ENCODE results near the gene FAM240A.
"Not testable (repeated sequence)": the region's sequence is repeated elsewhere in the genome, so short reads cannot be mapped to it uniquely, and the experiment has no call there.

The FAM240A gene
- 0 reads per million in 4 experiments for total RNA-seq

DNA sequence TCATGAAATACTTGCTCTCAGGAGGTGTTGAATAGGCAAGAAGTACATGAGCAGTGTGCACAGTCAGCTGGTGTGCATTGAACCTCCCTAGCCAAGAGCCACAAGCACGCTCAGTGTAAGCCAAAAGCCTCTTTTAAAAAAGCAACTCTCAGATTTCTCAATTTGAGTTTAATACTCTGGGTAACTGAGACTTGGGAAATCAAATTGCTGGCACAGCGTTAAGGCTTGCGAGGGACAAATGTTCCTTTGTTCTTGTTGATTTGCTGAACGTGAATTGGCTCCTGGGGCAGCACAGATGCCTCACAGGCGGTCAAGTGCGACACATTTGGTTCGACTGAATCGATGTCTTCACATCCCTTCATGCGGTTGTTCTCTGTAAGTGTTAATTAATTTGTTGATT is at the start of gene FAM240A:
Gene FAM240A, plus strand, starts transcription at position 202 of the 400 bp plus-strand sequence. Its CDS starts 159 bp downstream, at position 361.
- no peak for DNase-seq

DNA sequence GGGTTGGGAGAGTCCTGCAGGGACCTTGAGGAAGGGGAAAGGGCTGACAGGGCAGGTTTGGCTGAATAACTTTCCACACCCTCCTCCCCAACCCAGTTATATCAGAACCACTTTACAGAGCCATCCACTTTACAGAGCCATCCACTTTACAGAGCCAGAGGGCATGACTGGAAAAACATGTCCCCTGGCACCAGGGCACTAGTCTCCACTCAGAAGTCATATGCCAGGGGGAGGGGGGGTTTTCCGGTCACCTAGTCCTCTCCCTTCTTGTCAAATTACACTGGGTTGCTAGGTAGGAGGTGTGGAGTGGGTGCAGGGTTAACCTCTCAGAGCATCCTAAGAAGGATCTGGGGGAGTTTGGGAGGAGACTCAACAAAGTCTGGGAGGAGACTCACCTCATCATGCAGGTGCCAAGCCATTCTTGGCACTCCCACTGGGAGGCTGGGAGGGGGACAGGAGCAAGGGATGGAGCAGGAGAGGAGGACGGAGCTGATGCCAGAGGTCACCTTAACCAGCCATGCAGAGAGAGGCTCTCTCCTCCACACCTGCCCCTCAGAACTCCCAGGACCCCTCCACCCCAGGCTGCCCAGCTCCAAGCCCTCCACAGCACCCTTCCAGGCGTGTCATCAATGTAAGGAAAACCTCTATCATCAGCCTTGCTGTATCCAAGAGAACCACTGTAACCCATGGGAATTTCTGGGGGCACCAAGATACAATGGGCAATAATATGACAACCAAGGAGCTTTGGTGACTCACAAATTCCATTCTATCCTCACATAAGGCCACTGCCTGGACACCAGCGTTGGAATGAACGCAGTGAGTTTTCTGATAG is 47.9 kb upstream of the FAM240A start:
- DNase-seq: no peak

DNA sequence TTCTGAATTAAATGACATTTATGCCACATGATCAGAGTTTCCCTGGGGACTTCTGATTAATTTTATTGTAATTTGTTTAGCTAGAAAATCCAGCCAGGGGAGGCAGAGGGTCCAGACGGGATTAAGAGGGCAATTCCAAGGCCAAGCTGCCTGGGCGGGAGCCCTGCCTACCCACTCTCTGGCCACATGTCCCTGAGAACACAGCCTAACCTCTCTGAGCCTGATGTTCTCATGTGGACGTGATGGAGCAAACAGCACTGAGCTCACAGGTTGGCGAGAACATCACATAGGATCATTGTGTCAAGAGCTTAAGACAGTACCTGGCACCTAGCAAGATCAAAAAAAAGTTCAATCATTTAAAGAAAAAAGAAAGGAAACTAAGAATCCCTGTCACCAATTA is 47.2 kb upstream of the FAM240A start:
- no peak for DNase-seq

DNA sequence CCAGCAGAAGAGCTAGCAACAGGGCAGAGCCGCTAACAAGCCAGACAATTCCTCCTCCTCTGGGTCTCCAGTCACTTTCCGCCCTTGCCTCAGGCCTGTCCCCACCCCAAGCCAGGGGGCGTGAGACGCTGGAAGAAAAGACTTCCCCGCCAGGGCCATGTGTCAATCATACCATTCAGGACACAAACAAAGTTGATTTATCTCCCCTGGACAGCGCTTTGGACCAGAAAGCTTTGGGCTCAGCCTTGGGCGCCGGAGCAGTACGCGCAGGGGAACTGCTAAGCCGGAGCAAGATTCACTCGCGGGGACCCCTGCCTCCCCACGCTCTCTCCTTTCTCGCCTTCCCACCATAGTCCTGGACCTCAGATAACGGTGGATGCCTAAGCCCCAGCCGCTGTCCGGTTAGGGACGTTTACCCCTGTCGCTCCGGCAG is 46.7 kb upstream of the FAM240A start:
- DNase-seq: no peak

DNA sequence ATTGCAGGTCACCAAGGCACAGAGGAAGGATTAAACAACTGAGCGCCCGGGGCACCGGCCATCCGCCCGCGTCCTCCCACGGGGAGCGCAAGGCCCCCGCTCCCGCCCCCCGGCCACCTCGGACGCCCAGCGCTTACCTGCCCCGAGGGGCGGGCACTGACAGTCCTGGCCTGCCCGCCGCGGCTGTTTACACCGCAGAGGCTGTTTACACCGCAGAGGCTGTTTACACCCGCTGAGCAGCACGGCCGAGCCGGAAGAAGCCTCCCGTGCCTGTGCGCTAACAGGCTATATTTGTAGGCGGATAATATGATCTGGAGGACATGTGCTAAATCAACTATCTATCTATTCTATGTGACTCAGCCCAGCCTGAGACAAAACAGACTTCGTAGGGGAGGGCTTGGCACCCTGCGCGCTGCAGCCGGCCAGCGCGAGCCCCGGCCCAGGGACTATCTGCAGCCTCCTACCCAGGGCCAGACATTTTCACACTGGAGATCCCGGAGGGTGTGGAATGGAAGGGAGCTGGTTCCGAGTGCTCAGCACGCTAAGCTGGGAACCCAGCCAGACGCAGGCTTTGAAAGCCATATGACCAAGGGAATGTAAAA is 46.2 kb upstream of the FAM240A start, which contains the start of gene LRRC2:
Gene LRRC2, minus strand, starts transcription at position 263 of the 602 bp plus-strand sequence. CDS start 14,711 bp downstream, outside the sequence.
- no peak for DNase-seq

DNA sequence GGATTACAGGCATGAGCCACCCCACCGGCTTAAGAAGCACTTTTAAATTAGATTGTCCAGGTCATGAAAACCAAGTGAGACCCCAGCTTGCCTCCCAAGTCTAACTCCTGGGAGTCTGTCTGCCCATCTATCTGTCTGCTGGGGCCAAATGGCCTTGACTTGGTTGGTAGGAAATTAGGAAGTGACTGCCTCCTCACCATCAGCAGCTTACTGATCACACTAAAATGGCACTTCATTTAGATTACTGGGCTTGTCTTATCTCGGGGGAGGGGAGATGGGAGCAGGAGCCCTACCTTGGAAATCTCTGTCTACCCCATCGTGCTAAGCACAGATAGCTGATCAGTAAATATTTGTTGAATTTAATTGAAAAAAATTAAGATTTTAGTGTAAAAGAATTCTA is 40.6 kb upstream of the FAM240A start:
- no peak for DNase-seq

DNA sequence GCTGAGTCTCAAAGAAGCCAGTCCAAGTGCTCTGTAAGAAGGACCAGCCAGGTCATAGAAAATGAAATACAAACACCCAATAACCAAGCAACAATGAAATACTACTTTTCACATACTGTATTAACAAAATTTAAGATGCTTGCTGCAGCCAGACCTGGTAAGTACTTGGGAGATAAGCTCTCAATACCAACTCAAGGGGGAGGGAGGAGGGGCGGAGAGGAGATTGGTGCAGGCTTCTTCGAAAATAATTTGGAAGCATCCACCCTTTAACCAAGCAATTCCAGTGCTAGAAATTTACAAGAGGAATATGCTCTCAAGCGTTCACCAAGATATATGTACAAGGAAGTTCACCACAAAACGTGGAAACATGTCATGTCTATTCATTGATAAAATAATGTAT is 38.6 kb upstream of the FAM240A start:
- DNase-seq: no peak

DNA sequence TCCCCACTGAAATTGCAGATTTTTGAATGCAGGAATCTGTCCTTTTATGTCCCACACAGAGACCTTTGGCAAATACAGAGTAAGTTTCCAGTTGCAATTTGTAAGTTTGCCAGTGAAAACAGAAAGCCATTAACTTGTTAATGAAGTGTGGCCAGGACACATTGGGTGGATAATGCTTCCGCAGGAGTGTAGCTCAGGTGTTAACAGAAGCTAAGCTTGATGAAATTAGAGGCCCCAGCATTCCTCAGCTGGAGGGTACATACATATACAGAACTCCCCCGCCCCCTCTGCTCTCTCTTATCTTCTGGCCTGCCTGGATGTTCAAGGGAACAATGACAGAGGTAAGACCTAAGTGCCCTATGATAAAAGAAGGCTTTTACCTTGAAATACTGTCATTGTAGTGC is 38.1 kb upstream of the FAM240A start:
- DNase-seq: no peak

DNA sequence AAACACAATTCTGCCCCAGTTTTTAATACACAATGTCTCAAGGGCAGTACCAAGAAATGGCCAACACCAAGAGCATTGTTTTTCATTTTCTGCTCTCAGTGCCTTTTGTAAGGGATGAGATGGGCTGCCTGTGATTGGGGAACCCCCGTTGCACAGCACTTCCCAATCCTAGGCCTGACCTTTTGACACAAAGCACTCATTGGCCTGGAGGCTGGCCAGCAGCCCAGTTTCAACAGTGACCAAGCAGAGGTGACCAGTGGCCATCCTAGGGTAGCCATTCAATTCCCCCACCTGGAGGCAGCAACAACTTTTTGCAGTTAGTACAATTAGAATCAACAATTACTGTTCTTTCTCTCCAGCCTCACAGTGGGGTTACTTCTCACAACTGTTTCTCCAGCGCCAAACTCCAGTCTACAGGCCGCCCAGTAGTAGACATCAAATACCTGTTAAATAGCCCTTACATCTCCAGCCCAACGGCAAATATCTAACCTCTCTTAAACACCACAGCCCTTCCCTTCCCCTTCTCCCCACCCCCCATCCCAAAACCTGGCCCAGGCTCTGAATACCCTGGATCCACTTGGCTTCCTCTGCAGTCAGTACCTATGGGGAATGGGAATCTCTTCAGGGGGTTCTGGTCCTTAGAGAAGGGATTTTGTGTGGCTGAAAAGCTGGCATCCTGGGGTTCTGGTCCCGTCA is 37.3 kb upstream of the FAM240A start:
- no peak for DNase-seq

DNA sequence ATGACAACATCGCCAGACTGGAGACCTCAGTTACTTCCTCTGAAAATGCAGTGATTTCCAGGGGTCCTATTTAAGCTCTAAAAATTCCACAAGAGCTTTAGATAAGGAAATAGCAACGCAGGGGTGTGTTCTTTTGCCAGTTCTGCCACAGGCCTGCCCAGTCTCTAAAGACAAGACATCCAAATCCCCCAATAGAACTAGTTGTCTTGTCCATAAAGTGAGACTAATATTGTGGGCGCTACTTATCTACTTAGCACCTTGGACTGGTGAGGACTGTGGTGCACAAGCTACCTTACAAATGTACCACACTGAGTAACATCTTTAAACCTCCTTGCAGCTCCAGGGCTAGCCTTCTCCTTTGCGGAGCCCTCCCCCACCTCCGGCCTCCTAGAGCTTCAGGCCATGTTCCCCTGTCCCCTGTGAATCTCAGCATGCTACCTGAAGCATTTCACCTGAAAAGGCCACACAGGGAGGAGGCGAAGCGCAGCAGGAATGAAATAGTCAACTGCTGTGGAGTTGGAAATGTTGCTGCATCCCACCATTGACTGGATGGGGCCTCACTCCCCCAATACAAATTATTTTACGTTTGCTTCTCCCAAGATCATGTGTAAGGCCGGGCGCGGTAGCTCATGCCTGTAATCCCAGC is 36.6 kb upstream of the FAM240A start:
- no peak for DNase-seq

DNA sequence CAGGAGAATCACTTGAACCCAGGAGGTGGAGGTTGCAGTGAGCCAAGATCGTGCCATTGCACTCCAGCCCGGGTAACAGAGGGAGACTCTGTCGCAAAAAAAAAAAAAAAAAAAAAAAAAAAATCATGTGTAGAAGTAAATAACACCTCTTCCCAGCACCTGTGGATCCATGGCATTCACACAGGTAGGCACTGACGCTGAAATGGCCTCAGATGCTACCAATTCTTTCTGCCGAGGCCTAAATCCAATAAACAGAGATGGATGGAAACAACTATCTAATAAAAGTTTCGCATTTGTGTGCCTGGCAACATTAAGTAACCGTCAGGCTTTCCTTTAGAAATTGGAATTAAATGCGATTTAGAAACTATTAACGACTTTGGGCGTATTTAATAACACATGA is 35.9 kb upstream of the FAM240A start:
- no peak for DNase-seq

DNA sequence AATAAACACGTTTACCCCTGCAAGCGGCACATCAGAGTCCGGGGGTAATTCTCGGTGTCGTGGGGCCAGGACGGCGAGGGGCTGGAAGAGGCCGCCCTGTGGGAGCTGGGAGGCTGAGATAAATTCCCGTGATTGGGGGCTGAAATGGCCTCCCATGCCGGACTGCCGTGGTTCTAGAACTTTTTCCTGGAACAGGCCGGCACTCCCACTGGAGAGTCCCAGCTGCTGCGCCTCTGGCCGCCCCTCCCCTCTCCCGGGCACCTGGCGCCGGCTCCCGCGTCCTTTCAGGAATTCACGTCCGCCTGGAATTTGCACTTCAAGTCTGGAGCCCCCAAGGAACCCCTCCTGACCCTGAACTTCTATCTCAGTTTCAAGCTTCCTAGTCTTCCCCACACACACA is 35.4 kb upstream of the FAM240A start:
- DNase-seq: no peak

DNA sequence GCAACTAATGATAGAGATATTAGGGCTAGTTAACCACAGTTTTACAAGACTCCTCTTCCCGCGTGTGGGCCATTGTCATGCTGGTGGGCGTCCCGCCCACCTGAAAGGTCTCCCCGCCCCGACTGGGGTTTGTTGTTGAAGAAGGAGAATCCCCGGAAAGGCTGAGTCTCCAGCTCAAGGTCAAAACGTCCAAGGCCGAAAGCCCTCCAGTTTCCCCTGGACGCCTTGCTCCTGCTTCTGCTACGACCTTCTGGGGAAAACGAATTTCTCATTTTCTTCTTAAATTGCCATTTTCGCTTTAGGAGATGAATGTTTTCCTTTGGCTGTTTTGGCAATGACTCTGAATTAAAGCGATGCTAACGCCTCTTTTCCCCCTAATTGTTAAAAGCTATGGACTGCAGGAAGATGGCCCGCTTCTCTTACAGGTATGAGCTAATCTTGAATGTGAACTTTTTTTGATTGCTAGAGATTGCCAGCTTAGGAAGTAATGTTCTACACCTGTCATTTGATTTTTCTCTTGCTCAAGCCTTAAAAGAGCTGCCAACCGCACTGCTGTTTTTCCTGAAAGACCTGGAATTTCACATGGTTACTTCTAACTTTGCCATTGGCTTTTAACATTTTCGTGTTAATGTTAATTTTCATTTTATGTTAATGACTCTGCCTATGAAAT is 34.6 kb upstream of the FAM240A start:
- DNase-seq: not testable (repeated sequence)

DNA sequence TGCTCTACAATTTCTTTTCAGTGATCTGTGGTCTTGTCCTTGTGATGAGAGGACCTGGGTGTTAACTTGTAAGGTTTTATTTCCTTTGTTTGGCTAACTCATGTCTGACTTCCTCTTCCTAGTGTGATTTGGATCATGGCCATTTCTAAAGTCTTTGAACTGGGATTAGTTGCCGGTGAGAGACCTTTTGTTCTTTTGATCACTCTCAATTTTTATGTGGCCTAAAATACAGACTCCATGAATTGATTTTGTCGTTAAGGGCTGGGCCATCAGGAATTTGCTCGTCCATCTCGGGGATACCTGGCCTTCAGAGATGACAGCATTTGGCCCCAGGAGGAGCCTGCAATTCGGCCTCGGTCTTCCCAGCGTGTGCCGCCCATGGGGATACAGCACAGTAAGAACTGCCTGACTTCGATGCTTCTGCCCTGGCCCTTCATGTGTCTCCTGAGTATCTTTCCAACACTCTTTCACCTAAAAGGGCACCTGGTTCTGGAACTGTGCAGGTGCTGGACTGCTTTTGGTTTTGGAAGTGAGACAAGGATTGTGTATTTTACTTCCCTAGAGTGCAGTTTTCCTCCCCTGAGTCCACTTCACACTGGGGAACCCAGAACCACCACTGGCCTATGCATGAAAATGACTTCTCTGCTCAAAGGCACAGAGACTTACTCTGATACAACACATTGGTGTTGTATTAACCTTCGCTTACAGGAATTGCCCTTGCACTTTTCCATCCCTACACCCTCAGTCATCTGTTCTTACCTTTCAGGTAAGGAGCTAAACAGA is 33.2 kb upstream of the FAM240A start:
- DNase-seq: no peak

DNA sequence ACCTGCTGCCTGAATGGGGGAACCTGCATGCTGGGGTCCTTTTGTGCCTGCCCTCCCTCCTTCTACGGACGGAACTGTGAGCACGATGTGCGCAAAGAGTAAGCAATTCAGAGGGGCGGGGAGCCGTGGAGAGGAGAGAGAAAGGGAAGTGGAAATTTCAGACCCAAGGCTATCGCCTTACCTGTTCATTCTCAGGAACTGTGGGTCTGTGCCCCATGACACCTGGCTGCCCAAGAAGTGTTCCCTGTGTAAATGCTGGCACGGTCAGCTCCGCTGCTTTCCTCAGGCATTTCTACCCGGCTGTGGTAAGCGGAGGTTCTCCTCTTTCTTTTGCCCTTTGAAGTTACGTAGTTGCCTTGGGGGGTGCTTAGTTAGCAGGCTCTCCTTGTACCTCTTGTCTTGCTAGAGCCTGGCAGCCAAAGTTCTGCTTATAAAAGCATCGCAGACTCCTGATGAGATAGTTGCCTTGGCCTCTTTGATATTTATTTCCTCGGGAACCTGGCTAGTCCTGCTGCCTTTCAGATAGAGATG is 32.5 kb upstream of the FAM240A start:
- DNase-seq: no peak

DNA sequence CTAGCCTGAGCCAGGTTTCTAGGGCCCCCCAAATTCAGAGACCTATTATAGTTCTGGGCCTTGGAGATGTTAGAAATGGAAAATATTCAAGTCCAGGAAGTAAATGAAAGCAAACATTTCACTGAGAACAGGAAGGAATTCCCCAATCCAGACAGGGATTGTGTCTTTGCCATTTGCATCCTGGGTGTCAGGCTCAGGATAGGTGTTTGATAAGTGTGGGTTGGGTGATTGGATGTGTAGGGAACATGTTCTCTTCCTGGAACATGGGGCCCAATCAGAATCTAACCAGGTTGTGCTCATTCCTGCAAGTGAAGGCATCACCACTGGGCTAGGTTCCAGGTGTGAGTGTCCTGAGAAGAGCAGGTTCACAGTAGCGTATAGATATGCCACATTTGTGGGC is 31.6 kb upstream of the FAM240A start:
- DNase-seq: no peak

DNA sequence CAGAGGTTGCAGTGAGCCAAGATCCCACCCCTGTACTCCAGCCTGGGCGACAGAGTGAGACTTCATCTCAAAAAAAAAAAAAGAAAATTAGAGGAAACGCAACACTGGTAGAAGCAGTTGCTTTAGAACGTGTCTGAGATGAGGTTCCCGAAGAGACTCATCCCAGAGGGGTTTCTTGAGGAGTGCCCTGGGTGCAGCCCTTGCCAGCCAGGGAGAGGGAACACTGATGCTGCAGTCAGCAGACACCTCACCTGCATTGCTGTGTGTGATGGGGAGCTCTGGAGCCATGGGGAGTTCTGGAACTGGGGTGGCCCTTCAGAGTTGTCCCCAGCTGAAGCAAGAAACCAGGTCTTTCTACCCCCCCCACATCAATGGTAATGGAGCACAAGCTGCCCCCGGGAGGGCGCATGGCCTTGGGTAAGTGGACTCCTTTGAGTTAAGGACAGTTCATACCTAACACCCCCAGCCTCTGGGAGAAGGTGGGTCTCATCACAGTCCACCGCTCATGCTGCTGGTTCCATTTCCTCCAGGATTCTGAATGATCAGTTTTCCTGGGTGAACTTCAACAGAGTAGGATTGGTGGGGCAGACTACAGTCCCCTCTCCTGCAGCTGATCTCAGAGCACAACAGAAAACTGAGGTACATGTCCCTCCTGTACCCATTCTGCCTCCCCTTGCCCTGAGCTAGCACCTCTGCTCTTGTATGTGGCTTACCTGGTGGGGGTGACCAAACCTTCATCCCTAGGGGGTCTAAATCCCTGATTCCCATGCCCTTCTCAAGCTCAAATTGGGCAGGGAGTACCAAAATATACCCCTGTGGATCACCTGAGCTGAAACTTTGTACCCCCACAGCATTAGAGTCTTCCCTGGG is 27.5 kb upstream of the FAM240A start:
- DNase-seq: no peak

DNA sequence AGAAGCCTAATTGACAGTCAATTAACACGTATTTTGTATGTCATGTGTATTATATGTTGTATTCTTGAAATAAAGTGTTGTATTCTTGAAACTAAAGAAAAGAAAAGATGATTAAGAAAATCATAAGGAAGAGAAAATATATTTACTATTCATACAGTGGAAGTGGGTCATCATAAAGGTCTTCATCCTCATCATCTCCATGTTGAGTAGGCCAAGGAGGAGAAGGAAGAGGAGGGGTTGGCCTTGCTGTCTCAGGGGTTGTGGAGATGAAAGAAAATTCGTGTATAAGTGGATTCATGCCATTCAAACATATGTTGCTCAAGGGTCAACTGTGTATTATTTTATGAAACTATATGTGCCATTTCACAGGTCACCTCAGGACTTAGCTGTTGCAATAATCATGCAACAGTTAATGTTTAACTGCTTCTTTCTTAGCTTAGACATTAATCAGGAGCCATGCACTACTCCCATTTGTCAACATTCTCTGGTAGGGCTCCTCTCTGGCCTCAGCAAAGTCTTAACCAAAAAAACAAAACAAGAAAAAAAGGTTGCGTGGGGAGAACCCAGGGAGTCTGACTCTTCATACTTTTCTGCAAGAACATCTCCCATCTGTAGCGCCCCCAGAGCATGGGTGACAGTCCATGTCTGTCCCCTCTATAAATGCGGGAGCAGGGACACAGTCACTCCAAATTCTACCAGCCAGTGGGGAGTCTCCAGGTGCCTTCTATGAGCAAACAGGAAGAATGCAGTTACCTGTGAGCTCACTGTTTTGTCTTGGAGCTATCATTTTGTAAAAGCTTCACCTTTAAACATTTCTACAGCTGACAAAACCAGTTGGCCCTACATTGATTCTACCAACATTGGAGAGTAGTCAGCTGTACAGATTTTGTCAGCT is 26.3 kb upstream of the FAM240A start:
- DNase-seq: no peak

DNA sequence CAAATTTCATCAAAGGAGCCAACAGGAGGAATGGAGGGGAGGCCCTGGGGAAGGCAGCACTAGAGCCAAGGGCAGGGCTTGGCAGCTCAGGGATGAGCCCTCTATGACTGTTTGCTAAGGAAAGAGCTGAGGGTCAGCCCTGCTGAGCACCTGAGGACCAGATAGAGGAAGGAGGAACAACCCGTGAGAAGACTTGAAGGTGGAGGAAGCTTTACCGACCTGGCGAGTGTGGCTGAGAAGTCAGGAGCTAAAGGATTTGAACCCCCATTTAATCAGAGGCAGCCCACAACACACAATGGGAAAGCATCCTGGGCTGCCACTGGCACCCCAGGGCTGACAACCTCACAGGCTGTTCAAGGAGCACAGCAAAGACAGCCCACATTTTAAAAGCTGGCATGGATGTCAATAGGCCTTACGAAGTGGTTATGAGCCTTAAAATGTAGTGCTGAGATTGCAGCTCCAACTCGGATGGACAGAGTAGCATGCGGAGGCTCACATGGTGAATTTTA is 25.5 kb upstream of the FAM240A start:
- DNase-seq: no peak

Data from effector CD8-positive, alpha-beta T cell (primary cell).